ENCODE results near the gene CDC25B.
"Not testable (repeated sequence)": the region's sequence is repeated elsewhere in the genome, so short reads cannot be mapped to it uniquely, and the experiment has no call there.

Gene CDC25B

DNA sequence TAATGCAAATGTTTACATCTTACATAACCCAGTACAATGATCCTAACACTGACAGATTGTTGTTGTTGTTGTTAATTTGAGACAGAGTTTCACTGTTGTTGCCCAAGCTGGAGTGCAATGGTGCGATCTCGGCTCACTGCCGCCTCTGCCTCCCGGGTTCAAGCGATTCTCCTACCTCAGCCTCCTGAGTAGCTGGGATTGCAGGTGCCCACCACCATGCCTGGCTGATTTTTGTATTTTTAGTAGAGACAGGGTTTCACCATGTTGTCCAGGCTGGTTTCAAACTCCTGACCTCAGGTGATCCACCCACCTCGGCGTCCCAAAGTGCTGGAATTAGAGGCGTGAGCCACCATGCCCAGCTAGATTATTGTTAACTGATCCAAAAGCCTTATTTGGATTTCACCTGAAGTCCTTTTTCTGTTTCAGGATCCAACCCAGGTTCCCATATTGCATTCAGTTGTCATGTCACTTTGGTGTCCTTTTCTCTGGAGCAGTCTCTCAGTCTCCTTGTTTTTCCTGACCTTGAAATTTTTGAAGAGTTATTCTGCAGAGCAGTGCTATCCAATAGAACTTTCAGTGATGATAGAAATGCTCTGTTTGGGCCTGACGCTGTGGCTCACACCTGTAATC is 48.0 kb downstream of the CDC25B start:
- Histone ChIP-seq H3K4me1 (ENCODE audit: control insufficient read depth in 2 of 2, insufficient read depth in 2 of 2, low read length in 2 of 2) (peaks cover 28 to 33% of the 10 kb centered on the region in 2 donors), H3K4me3 (ENCODE audit: low read length in 2 of 2) (peak overlapping the region in 1 of 2 donors; percentile 26)
- H3K9ac ChIP-seq (ENCODE audit: low read depth in 1 of 2, low read length in 2 of 2); H3K36me3 ChIP-seq (ENCODE audit: control insufficient read depth in 2 of 2, insufficient read depth in 2 of 2, low read length in 2 of 2); H3K9me3 ChIP-seq (ENCODE audit: control insufficient read depth in 2 of 2, low read length in 2 of 2); H3K27ac ChIP-seq (ENCODE audit: low read depth in 2 of 2, low read length in 2 of 2); H3K27me3 ChIP-seq (ENCODE audit: control insufficient read depth in 2 of 2, insufficient read depth in 2 of 2, low read length in 2 of 2): not testable (repeated sequence)

DNA sequence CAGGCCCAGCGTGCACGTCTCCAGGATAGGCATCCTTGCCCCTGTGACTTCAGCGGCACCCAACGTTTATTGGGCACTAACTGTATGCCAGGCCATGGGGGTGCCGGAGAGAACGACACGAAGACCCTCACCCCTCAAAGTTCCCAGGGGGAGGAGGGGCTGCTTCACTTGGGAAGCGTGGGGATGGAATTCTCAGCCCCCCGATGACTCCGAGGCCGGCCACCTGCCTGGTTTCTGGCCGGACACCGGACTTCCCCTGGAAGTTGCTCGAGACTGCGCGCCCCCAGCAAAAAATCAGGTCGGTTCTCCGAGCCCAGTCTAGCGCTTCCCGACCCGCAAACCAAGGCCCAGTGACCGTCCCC is 50.2 kb downstream of the CDC25B start:
- H3K9ac ChIP-seq (ENCODE audit: low read depth in 1 of 2, low read length in 2 of 2), result peak overlapping the region; percentile 94 to 100
- H3K36me3 ChIP-seq (ENCODE audit: control insufficient read depth in 2 of 2, insufficient read depth in 2 of 2, low read length in 2 of 2), result peaks cover 0 to 2% of the 10 kb centered on the region in 2 donors
- no peaks in the 10 kb centered on the region for H3K9me3 ChIP-seq (ENCODE audit: control insufficient read depth in 2 of 2, low read length in 2 of 2)
- H3K4me3 ChIP-seq (ENCODE audit: low read length in 2 of 2), result peak overlapping the region; percentile 78 to 96
- no peaks in the 10 kb centered on the region for H3K27me3 ChIP-seq (ENCODE audit: control insufficient read depth in 2 of 2, insufficient read depth in 2 of 2, low read length in 2 of 2)
- H3K4me1 ChIP-seq (ENCODE audit: control insufficient read depth in 2 of 2, insufficient read depth in 2 of 2, low read length in 2 of 2), result peaks cover 28 to 33% of the 10 kb centered on the region in 2 donors
- peak overlapping the region; percentile 96 to 97 for H3K27ac ChIP-seq (ENCODE audit: low read depth in 2 of 2, low read length in 2 of 2)

- Histone ChIP-seq H3K9ac (ENCODE audit: low read depth in 1 of 2, low read length in 2 of 2) (peak within 1 kb of the TSS; percentile 94 to 100), H3K27me3 (ENCODE audit: control insufficient read depth in 2 of 2, insufficient read depth in 2 of 2, low read length in 2 of 2) (no peaks in the 10 kb centered on the region)
These were observed 50.8 kb downstream of the CDC25B start, which contains the start of gene MAVS for GRCh38 chr20:3846740-3847428. MAVS (plus strand) TSS chr20:3846834; CDS start chr20:3854625, 7,791 bp downstream.

DNA sequence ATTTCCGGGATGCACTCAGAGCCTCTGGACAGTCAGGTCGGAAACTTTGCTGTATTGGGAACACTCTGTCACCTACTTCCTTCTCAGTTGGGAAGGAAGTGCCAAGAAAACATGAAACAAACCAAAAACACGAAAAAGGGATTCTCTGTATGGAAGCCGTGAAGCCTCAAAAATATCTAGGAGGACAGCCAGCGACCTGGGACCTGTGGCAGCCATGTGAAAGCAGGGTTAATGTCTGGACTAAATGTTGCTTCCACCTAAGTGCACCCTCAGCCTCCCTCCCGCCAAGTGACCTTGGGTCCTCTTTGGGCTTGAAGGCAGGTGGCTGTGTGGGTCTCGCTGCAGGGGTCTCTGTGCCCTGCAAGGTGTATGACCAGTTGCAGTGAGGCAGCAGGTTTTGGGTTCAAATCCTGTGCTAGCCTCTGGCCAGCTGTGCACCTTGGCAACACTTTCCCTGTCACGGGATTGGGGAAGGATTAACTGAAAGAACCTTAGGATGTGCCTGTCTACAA is 51.4 kb downstream of the CDC25B start:
- Histone ChIP-seq H3K27ac (ENCODE audit: low read depth in 2 of 2, low read length in 2 of 2) (peak overlapping the region; percentile 96 to 97), H3K27me3 (ENCODE audit: control insufficient read depth in 2 of 2, insufficient read depth in 2 of 2, low read length in 2 of 2) (no peaks in the 10 kb centered on the region), H3K9me3 (ENCODE audit: control insufficient read depth in 2 of 2, low read length in 2 of 2) (no peaks in the 10 kb centered on the region), H3K4me3 (ENCODE audit: low read length in 2 of 2) (peak overlapping the region; percentile 78 to 96), H3K4me1 (ENCODE audit: control insufficient read depth in 2 of 2, insufficient read depth in 2 of 2, low read length in 2 of 2) (peaks cover 25 to 29% of the 10 kb centered on the region in 2 donors), H3K36me3 (ENCODE audit: control insufficient read depth in 2 of 2, insufficient read depth in 2 of 2, low read length in 2 of 2) (peaks cover 0 to 2% of the 10 kb centered on the region in 2 donors), H3K9ac (ENCODE audit: low read depth in 1 of 2, low read length in 2 of 2) (peak overlapping the region; percentile 94 to 100)

More at GRCh38 chr20:3846740-3847428, 50.8 kb downstream of the CDC25B start, which contains the start of gene MAVS:
- peaks cover 28 to 33% of the 10 kb centered on the region in 2 donors for H3K4me1 ChIP-seq (ENCODE audit: control insufficient read depth in 2 of 2, insufficient read depth in 2 of 2, low read length in 2 of 2)
- no peaks in the 10 kb centered on the region for H3K9me3 ChIP-seq (ENCODE audit: control insufficient read depth in 2 of 2, low read length in 2 of 2)
- H3K36me3 ChIP-seq (ENCODE audit: control insufficient read depth in 2 of 2, insufficient read depth in 2 of 2, low read length in 2 of 2), result peaks cover 0 to 2% of the 10 kb centered on the region in 2 donors
- H3K4me3 ChIP-seq (ENCODE audit: low read length in 2 of 2), result peak within 1 kb of the TSS; percentile 78 to 96
- peak within 1 kb of the TSS; percentile 96 to 97 for H3K27ac ChIP-seq (ENCODE audit: low read depth in 2 of 2, low read length in 2 of 2)

GRCh38 chr20:3848565-3848964 is 52.5 kb downstream of the CDC25B start:
- no peaks in the 10 kb centered on the region for H3K9me3 ChIP-seq (ENCODE audit: control insufficient read depth in 2 of 2, low read length in 2 of 2)
- peaks cover 22 to 24% of the 10 kb centered on the region in 2 donors for H3K4me1 ChIP-seq (ENCODE audit: control insufficient read depth in 2 of 2, insufficient read depth in 2 of 2, low read length in 2 of 2)
- H3K36me3 ChIP-seq (ENCODE audit: control insufficient read depth in 2 of 2, insufficient read depth in 2 of 2, low read length in 2 of 2), result peaks cover 0 to 2% of the 10 kb centered on the region in 2 donors
- no peak overlapping the region for H3K4me3 ChIP-seq (ENCODE audit: low read length in 2 of 2)
- H3K9ac ChIP-seq (ENCODE audit: low read depth in 1 of 2, low read length in 2 of 2), result peak overlapping the region in 1 of 2 donors; percentile 30
- no peak overlapping the region for H3K27ac ChIP-seq (ENCODE audit: low read depth in 2 of 2, low read length in 2 of 2)
- H3K27me3 ChIP-seq (ENCODE audit: control insufficient read depth in 2 of 2, insufficient read depth in 2 of 2, low read length in 2 of 2), result no peaks in the 10 kb centered on the region

- Histone ChIP-seq H3K27me3 (ENCODE audit: control insufficient read depth in 2 of 2, insufficient read depth in 2 of 2, low read length in 2 of 2) (no peaks in the 10 kb centered on the region), H3K27ac (ENCODE audit: low read depth in 2 of 2, low read length in 2 of 2) (no peak overlapping the region), H3K36me3 (ENCODE audit: control insufficient read depth in 2 of 2, insufficient read depth in 2 of 2, low read length in 2 of 2) (peaks cover 24 to 30% of the 10 kb centered on the region in 2 donors), H3K9me3 (ENCODE audit: control insufficient read depth in 2 of 2, low read length in 2 of 2) (no peaks in the 10 kb centered on the region), H3K4me3 (ENCODE audit: low read length in 2 of 2) (no peak overlapping the region), H3K9ac (ENCODE audit: low read depth in 1 of 2, low read length in 2 of 2) (no peak overlapping the region), H3K4me1 (ENCODE audit: control insufficient read depth in 2 of 2, insufficient read depth in 2 of 2, low read length in 2 of 2) (peaks cover 0 to 6% of the 10 kb centered on the region in 2 donors)
These were observed 58.4 kb downstream of the CDC25B start for GRCh38 chr20:3854462-3854871.

Measured in mucosa of rectum (tissue), 2 donors.